Measurements from ENCODE around the gene UBASH3A. TPM values are rescaled to one million over a fixed set of nuclear protein-coding genes. Genes with fewer than 3 reads are reported as not detected.

Gene UBASH3A, protein sequence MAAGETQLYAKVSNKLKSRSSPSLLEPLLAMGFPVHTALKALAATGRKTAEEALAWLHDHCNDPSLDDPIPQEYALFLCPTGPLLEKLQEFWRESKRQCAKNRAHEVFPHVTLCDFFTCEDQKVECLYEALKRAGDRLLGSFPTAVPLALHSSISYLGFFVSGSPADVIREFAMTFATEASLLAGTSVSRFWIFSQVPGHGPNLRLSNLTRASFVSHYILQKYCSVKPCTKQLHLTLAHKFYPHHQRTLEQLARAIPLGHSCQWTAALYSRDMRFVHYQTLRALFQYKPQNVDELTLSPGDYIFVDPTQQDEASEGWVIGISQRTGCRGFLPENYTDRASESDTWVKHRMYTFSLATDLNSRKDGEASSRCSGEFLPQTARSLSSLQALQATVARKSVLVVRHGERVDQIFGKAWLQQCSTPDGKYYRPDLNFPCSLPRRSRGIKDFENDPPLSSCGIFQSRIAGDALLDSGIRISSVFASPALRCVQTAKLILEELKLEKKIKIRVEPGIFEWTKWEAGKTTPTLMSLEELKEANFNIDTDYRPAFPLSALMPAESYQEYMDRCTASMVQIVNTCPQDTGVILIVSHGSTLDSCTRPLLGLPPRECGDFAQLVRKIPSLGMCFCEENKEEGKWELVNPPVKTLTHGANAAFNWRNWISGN
- total RNA-seq, result 1 to 10 TPM in 1 of 2 donors, under 1 TPM in 1; 0.23 to 1.8 TPM

DNA sequence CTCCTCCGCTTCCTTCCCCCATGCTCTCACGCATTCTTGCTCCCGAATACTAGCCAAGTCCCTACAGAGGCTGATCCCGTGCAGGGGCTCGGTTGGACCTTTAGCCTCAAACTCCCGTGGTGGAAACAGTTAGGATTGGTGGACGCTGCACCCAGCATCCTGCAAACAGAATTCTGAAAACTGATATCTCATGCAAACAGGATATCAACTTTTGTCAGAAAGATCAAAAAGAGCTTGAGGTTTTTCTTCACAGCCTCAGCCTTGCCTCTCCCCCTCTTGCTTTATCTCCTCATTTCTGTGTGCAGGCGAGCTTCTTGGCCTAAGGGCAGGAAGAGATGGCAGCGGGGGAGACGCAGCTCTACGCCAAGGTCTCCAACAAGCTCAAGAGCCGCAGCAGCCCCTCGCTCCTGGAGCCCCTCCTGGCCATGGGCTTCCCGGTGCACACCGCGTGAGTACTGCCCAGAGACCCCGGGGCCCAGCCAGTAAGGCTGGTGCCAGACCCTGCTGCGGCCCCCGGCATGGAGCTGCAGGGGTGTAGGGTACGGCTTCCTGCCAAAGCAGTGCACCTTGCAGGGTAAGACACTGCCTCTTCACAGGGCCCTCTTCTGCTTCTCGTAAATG lies at the start of gene UBASH3A:
Gene UBASH3A, plus strand, starts transcription at position 292 of the 621 bp plus-strand sequence. Its CDS starts 44 bp downstream, at position 336.
- TF ChIP-seq POLR2A (IDR thresholded peaks at IDR 0.05) (no peak), POLR2AphosphoS5 (IDR thresholded peaks at IDR 0.05) (no peak)
- TF ChIP-seq, protein P1, sequence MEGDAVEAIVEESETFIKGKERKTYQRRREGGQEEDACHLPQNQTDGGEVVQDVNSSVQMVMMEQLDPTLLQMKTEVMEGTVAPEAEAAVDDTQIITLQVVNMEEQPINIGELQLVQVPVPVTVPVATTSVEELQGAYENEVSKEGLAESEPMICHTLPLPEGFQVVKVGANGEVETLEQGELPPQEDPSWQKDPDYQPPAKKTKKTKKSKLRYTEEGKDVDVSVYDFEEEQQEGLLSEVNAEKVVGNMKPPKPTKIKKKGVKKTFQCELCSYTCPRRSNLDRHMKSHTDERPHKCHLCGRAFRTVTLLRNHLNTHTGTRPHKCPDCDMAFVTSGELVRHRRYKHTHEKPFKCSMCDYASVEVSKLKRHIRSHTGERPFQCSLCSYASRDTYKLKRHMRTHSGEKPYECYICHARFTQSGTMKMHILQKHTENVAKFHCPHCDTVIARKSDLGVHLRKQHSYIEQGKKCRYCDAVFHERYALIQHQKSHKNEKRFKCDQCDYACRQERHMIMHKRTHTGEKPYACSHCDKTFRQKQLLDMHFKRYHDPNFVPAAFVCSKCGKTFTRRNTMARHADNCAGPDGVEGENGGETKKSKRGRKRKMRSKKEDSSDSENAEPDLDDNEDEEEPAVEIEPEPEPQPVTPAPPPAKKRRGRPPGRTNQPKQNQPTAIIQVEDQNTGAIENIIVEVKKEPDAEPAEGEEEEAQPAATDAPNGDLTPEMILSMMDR (IDR thresholded peaks at IDR 0.05), result no peak

DNA sequence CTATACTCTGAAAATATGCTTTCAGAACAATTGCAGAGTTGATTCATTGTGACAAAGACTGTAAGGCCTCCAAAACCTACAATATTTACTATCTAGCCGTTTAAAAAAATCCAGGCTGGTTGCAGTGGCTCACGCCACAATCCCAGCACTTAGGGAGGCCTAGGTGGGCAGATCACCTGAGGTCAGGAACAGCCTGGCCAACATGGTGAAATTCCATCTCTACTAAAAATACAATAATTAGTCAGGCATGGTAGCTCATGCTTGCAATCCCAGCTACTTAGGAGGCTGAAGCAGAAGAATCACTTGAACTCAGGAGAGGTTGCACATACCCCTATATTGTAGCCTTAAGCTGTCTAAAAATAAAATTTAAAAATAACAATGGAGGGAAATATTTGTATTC lies 47.7 kb upstream of the UBASH3A start:
- DNase-seq (ENCODE audit: low spot score), result no peak
- Histone ChIP-seq H3K36me3 (no peaks in the 10 kb centered on the region), H3K27ac (no peak overlapping the region), H3K4me3 (no peak overlapping the region), H3K4me1 (replicated peaks) (no peaks in the 10 kb centered on the region), H3K27me3 (replicated peaks; ENCODE audit: insufficient read depth) (no peaks in the 10 kb centered on the region), H3K9me3 (no peaks in the 10 kb centered on the region)
- intact Hi-C loops (cut with DNase I), result no loop called here
- 94% methylated on average over 2 of the region's 2 CpGs for WGBS
- TF ChIP-seq POLR2AphosphoS5 (IDR thresholded peaks at IDR 0.05), result no peak
- no peak for TF ChIP-seq POLR2A (IDR thresholded peaks at IDR 0.05)
- TF ChIP-seq, protein P1 (IDR thresholded peaks at IDR 0.05), result no peak

More for the DNA sequence above, at the start of gene UBASH3A:
- Histone ChIP-seq H3K4me1 (replicated peaks) (no peaks in the 10 kb centered on the region), H3K27ac (no peak within 1 kb of the TSS), H3K4me3 (no peak within 1 kb of the TSS), H3K9me3 (no peaks in the 10 kb centered on the region), H3K27me3 (replicated peaks; ENCODE audit: insufficient read depth) (no peaks in the 10 kb centered on the region), H3K36me3 (no peaks in the 10 kb centered on the region)
- 76% methylated on average over 21 of the region's 21 CpGs for WGBS
- intact Hi-C loops (cut with DNase I), result no loop called here
- no peak for DNase-seq (ENCODE audit: low spot score)

DNA sequence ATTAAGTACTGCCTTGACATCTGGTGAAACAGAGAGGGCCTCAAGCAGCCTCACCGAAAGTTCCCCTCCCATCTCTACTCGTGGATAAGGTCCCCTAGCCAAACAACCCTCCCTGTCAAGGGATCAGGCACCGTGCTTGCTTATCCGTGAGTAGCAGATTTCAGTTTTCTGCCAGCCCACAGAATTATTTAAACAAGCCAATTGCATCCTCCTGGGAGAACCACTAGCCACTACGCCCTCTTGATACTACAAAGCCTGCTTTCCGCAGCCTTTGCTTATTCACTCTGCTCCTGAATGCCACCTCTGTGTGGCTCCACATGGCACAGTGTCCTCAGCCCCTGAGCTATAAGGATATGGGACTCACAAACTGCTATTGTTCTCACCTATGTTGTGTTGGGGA lies 47.1 kb upstream of the UBASH3A start:
- Histone ChIP-seq H3K36me3 (no peaks in the 10 kb centered on the region), H3K4me1 (replicated peaks) (no peaks in the 10 kb centered on the region), H3K27me3 (replicated peaks; ENCODE audit: insufficient read depth) (no peaks in the 10 kb centered on the region), H3K4me3 (no peak overlapping the region), H3K27ac (no peak overlapping the region), H3K9me3 (no peaks in the 10 kb centered on the region)
- WGBS, result 73% methylated on average over 6 of the region's 6 CpGs
- DNase-seq (ENCODE audit: low spot score), result no peak
- TF ChIP-seq POLR2A (IDR thresholded peaks at IDR 0.05), result no peak
- no peak for TF ChIP-seq POLR2AphosphoS5 (IDR thresholded peaks at IDR 0.05)
- TF ChIP-seq, protein P1 (IDR thresholded peaks at IDR 0.05), result no peak
- intact Hi-C loops (cut with DNase I), result no loop called here

DNA sequence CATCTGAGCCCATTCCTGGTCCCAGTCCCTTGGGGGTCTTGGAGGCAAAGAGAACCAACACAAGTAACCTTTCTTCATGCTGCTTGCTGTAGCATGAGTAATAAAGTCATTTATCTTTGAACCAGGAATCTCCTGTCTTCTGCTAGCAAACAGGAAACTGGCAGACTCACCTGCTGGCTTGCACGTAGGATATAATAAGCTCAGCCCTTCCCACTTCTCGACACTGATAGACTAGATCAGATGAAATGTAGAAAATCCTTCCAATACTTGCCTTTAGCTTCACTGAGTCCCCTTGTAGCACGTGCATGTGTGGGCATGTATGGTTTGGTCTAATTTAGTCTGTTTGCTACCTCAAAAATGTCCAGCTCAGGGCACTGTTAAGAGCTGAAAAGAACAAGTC lies 46.4 kb upstream of the UBASH3A start:
- TF ChIP-seq, protein P1 (IDR thresholded peaks at IDR 0.05), result no peak
- no peak for TF ChIP-seq POLR2A (IDR thresholded peaks at IDR 0.05)
- TF ChIP-seq POLR2AphosphoS5 (IDR thresholded peaks at IDR 0.05), result no peak
- Histone ChIP-seq H3K4me1 (replicated peaks) (no peaks in the 10 kb centered on the region), H3K27ac (no peak overlapping the region), H3K4me3 (no peak overlapping the region), H3K36me3 (no peaks in the 10 kb centered on the region), H3K9me3 (no peaks in the 10 kb centered on the region), H3K27me3 (replicated peaks; ENCODE audit: insufficient read depth) (no peaks in the 10 kb centered on the region)
- no peak for DNase-seq (ENCODE audit: low spot score)
- 46% methylated on average over 3 of the region's 3 CpGs for WGBS
- intact Hi-C loops (cut with DNase I), result no loop called here
